Measurements from ENCODE around the gene ADCY2. TPM values are rescaled to one million over a fixed set of nuclear protein-coding genes. Genes with fewer than 3 reads are reported as not detected.

ADCY2 gene
- total RNA-seq, 1 experiment from 2014 or later: not detected

DNA sequence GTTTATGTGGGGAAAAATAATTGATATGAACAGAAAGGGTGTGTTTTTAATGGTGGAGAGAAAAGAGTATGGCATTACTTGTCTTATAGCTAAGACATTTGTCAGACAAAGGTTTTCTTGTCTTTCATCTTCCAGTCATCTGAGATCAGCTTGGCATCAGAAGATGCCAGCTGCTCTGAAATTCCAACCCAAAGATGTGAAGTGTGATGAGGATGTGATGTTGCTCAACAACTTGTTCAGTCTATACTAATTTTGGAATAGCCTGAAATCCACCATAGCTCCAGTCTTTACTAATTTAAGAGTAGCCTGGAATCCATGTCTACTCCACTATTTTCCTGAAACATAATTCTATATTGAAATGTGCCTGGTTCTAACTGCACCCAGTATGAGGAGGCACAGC, 272.7 kb downstream of the ADCY2 start:
- Mint-ChIP-seq H3K4me1 (ENCODE audit: low read depth, unreplicated experiment) (no peaks in the 10 kb centered on the region), H3K4me3 (ENCODE audit: unreplicated experiment) (no peak overlapping the region), H3K36me3 (ENCODE audit: insufficient read depth, unreplicated experiment) (no peaks in the 10 kb centered on the region), H3K27ac (ENCODE audit: unreplicated experiment) (no peak overlapping the region), H3K9me3 (ENCODE audit: unreplicated experiment) (no peaks in the 10 kb centered on the region), H3K27me3 (ENCODE audit: insufficient read depth, unreplicated experiment) (peaks cover 6% of the 10 kb centered on the region)
- Histone ChIP-seq H3K9me3 (no peaks in the 10 kb centered on the region), H3K27me3 (replicated peaks; ENCODE audit: control insufficient read depth, insufficient read depth, low read length) (no peaks in the 10 kb centered on the region), H3K4me1 (no peaks in the 10 kb centered on the region), H3K4me3 (ENCODE audit: low read depth, low read length) (no peak overlapping the region), H3K36me3 (ENCODE audit: control insufficient read depth, insufficient read depth, low read length) (no peaks in the 10 kb centered on the region)
- TF ChIP-seq, protein P1, sequence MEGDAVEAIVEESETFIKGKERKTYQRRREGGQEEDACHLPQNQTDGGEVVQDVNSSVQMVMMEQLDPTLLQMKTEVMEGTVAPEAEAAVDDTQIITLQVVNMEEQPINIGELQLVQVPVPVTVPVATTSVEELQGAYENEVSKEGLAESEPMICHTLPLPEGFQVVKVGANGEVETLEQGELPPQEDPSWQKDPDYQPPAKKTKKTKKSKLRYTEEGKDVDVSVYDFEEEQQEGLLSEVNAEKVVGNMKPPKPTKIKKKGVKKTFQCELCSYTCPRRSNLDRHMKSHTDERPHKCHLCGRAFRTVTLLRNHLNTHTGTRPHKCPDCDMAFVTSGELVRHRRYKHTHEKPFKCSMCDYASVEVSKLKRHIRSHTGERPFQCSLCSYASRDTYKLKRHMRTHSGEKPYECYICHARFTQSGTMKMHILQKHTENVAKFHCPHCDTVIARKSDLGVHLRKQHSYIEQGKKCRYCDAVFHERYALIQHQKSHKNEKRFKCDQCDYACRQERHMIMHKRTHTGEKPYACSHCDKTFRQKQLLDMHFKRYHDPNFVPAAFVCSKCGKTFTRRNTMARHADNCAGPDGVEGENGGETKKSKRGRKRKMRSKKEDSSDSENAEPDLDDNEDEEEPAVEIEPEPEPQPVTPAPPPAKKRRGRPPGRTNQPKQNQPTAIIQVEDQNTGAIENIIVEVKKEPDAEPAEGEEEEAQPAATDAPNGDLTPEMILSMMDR (IDR thresholded peaks at IDR 0.05; ENCODE audit: insufficient read depth in 1 of 2, low read depth in 1 of 2, low read length in 1 of 2, severe bottlenecking in 1 of 2, unreplicated experiment in 1 of 2): no peak
- intact Hi-C loops (cut with micrococcal nuclease; ENCODE audit: unreplicated experiment): no loop called here
- BruUV-seq (replicated peaks): no TSS peak
- DNase-seq: no peak
- ChIA-PET CTCF (no interaction called here), POLR2A (no interaction called here)

DNA sequence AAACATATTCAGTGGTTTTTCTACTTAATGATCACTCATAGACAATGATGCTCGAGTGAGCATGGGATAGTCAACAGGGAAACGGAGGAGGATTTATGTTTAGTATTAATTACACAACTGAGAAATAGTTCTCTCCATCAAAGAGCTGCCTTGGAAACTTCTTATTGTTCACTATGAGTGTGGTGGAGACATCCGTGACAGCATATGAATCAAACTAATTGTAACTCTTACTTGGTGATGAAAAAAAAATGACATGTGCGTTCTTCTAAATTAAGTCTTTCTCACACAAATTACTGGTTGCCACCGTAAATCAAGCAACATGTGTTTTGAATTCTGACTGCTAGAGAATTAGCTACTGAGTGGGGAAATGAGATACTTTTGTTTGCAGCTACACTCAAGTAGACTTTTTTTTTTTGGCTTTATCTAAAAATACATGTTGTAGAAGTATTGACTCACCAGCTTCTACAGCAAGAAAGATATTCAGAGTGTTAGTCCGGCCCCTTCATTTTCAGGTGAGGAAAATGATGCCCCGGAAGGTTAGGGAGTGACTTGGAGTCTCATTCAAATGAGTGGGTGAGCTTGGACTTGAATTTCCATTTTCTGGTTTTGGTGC, 275.5 kb downstream of the ADCY2 start:
- no peaks in the 10 kb centered on the region for H3K9me3 Mint-ChIP-seq (ENCODE audit: unreplicated experiment)
- DNase-seq: no peak
- ChIA-PET POLR2A (no interaction called here), CTCF (no interaction called here)
- Histone ChIP-seq H3K27me3 (replicated peaks; ENCODE audit: control insufficient read depth, insufficient read depth, low read length) (no peaks in the 10 kb centered on the region), H3K4me1 (no peaks in the 10 kb centered on the region), H3K9me3 (no peaks in the 10 kb centered on the region), H3K36me3 (ENCODE audit: control insufficient read depth, insufficient read depth, low read length) (no peaks in the 10 kb centered on the region), H3K4me3 (ENCODE audit: low read depth, low read length) (no peak overlapping the region)
- H3K27ac Mint-ChIP-seq (ENCODE audit: unreplicated experiment): no peak overlapping the region
- no peaks in the 10 kb centered on the region for H3K36me3 Mint-ChIP-seq (ENCODE audit: insufficient read depth, unreplicated experiment)
- peaks cover 6% of the 10 kb centered on the region for H3K27me3 Mint-ChIP-seq (ENCODE audit: insufficient read depth, unreplicated experiment)
- no peaks in the 10 kb centered on the region for H3K4me1 Mint-ChIP-seq (ENCODE audit: low read depth, unreplicated experiment)
- TF ChIP-seq, protein P1 (IDR thresholded peaks at IDR 0.05; ENCODE audit: insufficient read depth in 1 of 2, low read depth in 1 of 2, low read length in 1 of 2, severe bottlenecking in 1 of 2, unreplicated experiment in 1 of 2): no peak
- intact Hi-C loops (cut with micrococcal nuclease; ENCODE audit: unreplicated experiment): no loop called here
- no peak overlapping the region for H3K4me3 Mint-ChIP-seq (ENCODE audit: unreplicated experiment)
- no TSS peak for BruUV-seq (replicated peaks)

DNA sequence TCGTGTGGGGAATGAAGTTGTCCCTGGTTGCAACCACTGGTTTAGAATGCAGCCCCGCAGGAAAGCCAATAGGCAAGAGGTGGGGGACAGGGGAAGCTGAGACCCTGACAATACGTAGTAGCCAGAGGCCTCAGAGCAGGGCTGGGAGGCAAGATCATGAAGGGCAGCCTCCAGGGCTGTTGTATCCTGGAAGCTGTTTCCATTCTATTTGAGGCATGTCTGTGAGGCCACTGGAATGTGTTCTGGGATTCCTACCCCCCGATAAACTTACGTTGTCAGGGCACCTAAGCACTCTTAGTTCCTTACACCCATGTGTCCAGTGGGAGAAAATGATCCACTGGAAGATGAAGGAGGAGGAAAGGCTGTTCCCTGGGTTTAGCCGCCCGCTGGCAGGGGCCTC, 277.7 kb downstream of the ADCY2 start:
- TF ChIP-seq, protein P1 (IDR thresholded peaks at IDR 0.05; ENCODE audit: insufficient read depth in 1 of 2, low read depth in 1 of 2, low read length in 1 of 2, severe bottlenecking in 1 of 2, unreplicated experiment in 1 of 2): no peak
- H3K27me3 ChIP-seq (replicated peaks; ENCODE audit: control insufficient read depth, insufficient read depth, low read length): no peaks in the 10 kb centered on the region

More for the DNA sequence above, 277.7 kb downstream of the ADCY2 start:
- Histone ChIP-seq H3K4me1 (no peaks in the 10 kb centered on the region), H3K9me3 (no peaks in the 10 kb centered on the region), H3K36me3 (ENCODE audit: control insufficient read depth, insufficient read depth, low read length) (no peaks in the 10 kb centered on the region), H3K4me3 (ENCODE audit: low read depth, low read length) (no peak overlapping the region)
- no peaks in the 10 kb centered on the region for H3K9me3 Mint-ChIP-seq (ENCODE audit: unreplicated experiment)
- H3K4me3 Mint-ChIP-seq (ENCODE audit: unreplicated experiment): no peak overlapping the region
- CTCF ChIA-PET: no interaction called here
- no TSS peak for BruUV-seq (replicated peaks)
- POLR2A ChIA-PET: no interaction called here
- no peak for DNase-seq
- H3K36me3 Mint-ChIP-seq (ENCODE audit: insufficient read depth, unreplicated experiment): no peaks in the 10 kb centered on the region
- H3K27ac Mint-ChIP-seq (ENCODE audit: unreplicated experiment): no peak overlapping the region
- intact Hi-C loops (cut with micrococcal nuclease; ENCODE audit: unreplicated experiment): no loop called here
- H3K4me1 Mint-ChIP-seq (ENCODE audit: low read depth, unreplicated experiment): no peaks in the 10 kb centered on the region
- H3K27me3 Mint-ChIP-seq (ENCODE audit: insufficient read depth, unreplicated experiment): peaks cover 2% of the 10 kb centered on the region

Measured in Caco-2 (cell line).